ENCODE measurements around the gene HIP1R. TPM values are rescaled to one million over a fixed set of nuclear protein-coding genes. Genes with fewer than 3 reads are reported as not detected.
"Not testable (repeated sequence)": the region's sequence is repeated elsewhere in the genome, so short reads cannot be mapped to it uniquely, and the experiment has no call there.

HIP1R gene
- polyA plus RNA-seq, 1 experiment = 7.2 TPM

DNA sequence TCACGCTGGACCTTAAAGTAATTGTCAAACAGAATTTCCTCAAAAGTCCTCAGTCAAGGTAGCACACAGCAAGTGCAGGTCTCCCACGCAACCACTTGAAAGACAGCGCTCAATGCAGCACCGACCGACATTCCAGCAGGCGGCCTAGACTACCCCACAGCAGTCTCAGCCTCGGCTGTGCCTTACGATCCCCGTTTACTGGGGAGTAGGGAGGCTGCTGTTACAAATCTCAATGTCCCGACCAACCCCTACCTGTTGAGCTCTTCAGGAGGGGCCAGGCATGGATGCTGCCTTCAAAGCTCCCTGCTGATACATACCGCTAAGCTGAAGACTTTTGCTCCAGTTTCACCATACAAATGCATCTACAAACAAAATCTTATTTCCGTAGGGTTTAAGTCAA is 38.8 kb downstream of the HIP1R start:
- Histone ChIP-seq H3K4me3 (ENCODE audit: low read depth, low read length) (no peak overlapping the region), H3K27ac (ENCODE audit: low read depth, low read length) (no peak overlapping the region), H3K9me3 (ENCODE audit: control insufficient read depth, insufficient read depth, low read length) (no peaks in the 10 kb centered on the region), H3K27me3 (ENCODE audit: control insufficient read depth, insufficient read depth, low read length) (no peaks in the 10 kb centered on the region)
- DNase-seq (ENCODE audit: low read depth, low spot score) = no peak
- ChIA-PET POLR2A (interaction anchor here (0.7 kb wide), 1 partner anchor 73 kb away, joined by 4 read pairs; no protein-coding TSS in a partner anchor), CTCF (interaction anchor here (0.6 to 1.2 kb wide), 2 partner anchors 72 to 79 kb away, joined by 4 to 10 read pairs; no protein-coding TSS in a partner anchor)
- TF ChIP-seq, protein P1, sequence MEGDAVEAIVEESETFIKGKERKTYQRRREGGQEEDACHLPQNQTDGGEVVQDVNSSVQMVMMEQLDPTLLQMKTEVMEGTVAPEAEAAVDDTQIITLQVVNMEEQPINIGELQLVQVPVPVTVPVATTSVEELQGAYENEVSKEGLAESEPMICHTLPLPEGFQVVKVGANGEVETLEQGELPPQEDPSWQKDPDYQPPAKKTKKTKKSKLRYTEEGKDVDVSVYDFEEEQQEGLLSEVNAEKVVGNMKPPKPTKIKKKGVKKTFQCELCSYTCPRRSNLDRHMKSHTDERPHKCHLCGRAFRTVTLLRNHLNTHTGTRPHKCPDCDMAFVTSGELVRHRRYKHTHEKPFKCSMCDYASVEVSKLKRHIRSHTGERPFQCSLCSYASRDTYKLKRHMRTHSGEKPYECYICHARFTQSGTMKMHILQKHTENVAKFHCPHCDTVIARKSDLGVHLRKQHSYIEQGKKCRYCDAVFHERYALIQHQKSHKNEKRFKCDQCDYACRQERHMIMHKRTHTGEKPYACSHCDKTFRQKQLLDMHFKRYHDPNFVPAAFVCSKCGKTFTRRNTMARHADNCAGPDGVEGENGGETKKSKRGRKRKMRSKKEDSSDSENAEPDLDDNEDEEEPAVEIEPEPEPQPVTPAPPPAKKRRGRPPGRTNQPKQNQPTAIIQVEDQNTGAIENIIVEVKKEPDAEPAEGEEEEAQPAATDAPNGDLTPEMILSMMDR (IDR thresholded peaks at IDR 0.05; ENCODE audit: low read depth, low read length) = no peak

DNA sequence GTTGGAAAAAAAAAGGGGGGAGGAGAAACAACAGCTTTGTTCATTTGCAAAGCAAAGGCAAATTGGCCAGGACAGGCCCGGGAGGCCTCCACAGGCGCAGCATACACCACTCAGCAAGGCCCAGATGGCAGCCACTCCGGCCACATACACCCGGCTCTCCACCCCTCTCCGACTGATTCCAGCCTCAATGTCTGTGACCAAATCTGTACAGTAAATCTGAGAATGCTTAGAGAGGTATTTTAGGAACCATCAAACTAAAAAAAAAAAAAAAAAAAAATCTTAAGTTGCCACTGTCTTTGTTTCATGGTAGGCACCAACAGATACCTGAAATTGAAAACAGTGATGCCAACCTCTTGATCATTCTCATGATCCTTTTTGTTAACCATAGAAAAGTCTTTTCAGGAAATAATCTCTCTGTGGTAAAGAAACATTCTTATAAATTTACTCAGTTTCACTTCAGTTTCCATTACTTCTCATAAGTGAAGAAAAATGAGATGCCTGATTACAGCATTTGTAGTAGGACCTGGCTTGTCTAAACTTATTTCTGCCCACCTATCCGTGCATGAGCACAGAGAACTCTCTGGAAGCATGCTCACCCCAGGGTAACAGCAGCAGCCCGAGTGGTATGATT is 40.4 kb downstream of the HIP1R start:
- POLR2A ChIA-PET = no interaction called here
- CTCF ChIA-PET = interaction anchor here (0.7 kb wide), 1 partner anchor 447 kb away, joined by 3 read pairs; no protein-coding TSS in a partner anchor
- Histone ChIP-seq H3K27ac (ENCODE audit: low read depth, low read length) (no peak overlapping the region), H3K9me3 (ENCODE audit: control insufficient read depth, insufficient read depth, low read length) (no peaks in the 10 kb centered on the region), H3K4me3 (ENCODE audit: low read depth, low read length) (no peak overlapping the region), H3K27me3 (ENCODE audit: control insufficient read depth, insufficient read depth, low read length) (no peaks in the 10 kb centered on the region)
- TF ChIP-seq, protein P1 (IDR thresholded peaks at IDR 0.05; ENCODE audit: low read depth, low read length) = no peak
- DNase-seq (ENCODE audit: low read depth, low spot score) = no peak

DNA sequence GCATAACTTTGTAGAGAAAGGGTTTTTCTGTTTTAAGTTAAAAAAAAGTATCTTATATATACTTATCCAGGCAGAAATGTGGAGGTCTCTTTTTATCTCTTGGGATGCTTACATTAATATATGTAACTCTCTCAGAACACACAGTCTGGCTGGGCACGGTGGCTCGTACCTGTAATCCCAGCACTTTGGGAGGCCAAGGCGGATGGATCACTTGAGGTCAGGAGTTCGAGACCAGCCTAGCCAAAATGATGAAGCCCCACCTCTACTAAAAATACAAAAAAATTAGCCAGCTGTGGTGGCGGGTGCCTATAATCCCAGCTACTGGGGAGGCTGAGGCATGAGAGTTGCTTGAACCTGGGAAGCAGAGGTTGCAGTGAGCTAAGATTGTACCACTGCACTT is 41.0 kb downstream of the HIP1R start:
- H3K9me3 ChIP-seq (ENCODE audit: control insufficient read depth, insufficient read depth, low read length); H3K27me3 ChIP-seq (ENCODE audit: control insufficient read depth, insufficient read depth, low read length); POLR2A ChIA-PET; H3K4me3 ChIP-seq (ENCODE audit: low read depth, low read length); DNase-seq (ENCODE audit: low read depth, low spot score); H3K27ac ChIP-seq (ENCODE audit: low read depth, low read length): not testable (repeated sequence)
- CTCF ChIA-PET = interaction anchor here (0.7 to 1.1 kb wide), 2 partner anchors 83 to 446 kb away, joined by 3 to 5 read pairs; no protein-coding TSS in a partner anchor

DNA sequence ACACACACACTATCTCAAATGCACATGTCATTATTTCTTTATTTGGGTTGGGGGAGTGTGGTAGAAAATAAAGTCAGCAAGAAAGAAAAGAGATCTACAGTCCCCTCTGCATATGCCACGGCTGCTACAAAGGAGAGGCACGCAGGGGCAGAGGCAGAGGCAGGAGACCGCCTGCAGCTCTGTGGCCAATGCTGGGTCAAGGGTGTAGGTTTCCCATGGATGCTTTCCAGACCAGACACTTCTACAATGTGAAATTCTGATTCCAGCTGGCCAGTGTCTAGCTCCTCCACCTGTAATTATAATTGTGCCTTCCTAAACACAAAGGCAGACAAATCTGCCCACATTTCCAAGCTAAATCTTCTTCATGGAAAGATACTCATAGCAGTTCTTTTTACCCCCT is 41.5 kb downstream of the HIP1R start:
- Histone ChIP-seq H3K27me3 (ENCODE audit: control insufficient read depth, insufficient read depth, low read length) (no peaks in the 10 kb centered on the region), H3K9me3 (ENCODE audit: control insufficient read depth, insufficient read depth, low read length) (no peaks in the 10 kb centered on the region), H3K4me3 (ENCODE audit: low read depth, low read length) (no peak overlapping the region), H3K27ac (ENCODE audit: low read depth, low read length) (no peak overlapping the region)
- no peak for DNase-seq (ENCODE audit: low read depth, low spot score)
- ChIA-PET POLR2A (no interaction called here), CTCF (interaction anchor here (0.5 to 1.1 kb wide), 3 partner anchors 84 to 446 kb away, joined by 3 to 5 read pairs (median 3); no protein-coding TSS in a partner anchor)
- TF ChIP-seq, protein P1 (IDR thresholded peaks at IDR 0.05; ENCODE audit: low read depth, low read length) = no peak

DNA sequence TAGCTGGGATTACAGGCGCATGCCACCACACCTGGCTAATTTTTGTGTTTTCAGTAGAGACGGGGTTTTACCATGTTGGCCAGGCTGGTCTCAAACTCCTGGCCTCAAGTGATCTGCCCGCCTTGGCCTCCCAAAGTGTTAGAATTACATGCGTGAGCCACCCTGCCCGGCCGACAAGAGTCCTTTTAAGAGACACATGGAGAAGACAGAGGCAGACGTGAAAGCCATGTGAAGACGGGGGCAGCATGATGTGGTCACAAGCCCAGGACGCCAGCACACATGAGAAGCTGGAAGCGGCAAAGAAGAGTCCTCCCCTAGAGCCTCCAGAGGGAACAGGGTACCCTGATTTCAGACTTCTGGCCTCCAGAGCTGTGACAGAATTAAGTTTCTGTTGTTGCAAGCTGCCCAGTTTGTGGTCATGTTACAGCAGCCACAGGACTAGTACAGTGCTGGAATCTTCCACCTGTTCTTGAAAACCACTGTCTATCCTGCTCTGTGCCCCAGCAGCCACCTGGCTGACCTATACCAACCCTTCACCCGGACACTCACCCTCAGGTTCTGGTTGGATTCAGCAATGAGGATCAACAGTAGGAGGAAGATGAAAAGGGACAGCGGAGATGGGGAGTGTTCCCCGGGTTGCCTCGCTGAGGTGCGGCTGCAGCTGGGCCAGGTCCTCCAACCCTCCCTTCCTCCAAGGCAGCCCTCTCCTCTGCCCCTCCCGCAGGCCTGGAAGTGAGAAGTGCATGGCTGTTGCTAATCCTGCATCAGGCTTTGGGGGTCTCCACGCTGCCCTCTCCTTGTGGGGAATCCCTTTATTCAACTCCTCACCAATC is 43.7 kb downstream of the HIP1R start:
- TF ChIP-seq, protein P1 (IDR thresholded peaks at IDR 0.05; ENCODE audit: low read depth, low read length) = no peak
- no peak overlapping the region for H3K27ac ChIP-seq (ENCODE audit: low read depth, low read length)
- H3K27me3 ChIP-seq (ENCODE audit: control insufficient read depth, insufficient read depth, low read length) = no peaks in the 10 kb centered on the region
- POLR2A ChIA-PET = interaction anchor here (0.7 kb wide), 1 partner anchor 118 kb away, joined by 3 read pairs; no protein-coding TSS in a partner anchor
- CTCF ChIA-PET = interaction anchor here (0.8 to 2.3 kb wide), 5 partner anchors 8 to 85 kb away, joined by 4 to 7 read pairs (median 5); no protein-coding TSS in a partner anchor
- no peak overlapping the region for H3K4me3 ChIP-seq (ENCODE audit: low read depth, low read length)
- H3K9me3 ChIP-seq (ENCODE audit: control insufficient read depth, insufficient read depth, low read length) = no peaks in the 10 kb centered on the region
- DNase-seq (ENCODE audit: low read depth, low spot score) = no peak
